HL-60 (cell line): ENCODE results near the gene BBOX1.

Experiments
- CTCF ChIP-seq: IDR thresholded peaks from one replicate; pipeline ENCODE4 v1.5.1; 2011; ENCODE audit warnings: low read length, control low read depth, inconsistent platforms; ENCODE audit not compliant: insufficient read depth
- GABPA ChIP-seq: IDR thresholded peaks from 2 replicates; pipeline ENCODE4 v1.6.1; 2012; ENCODE audit warnings: low read depth
- POLR2AphosphoS5 ChIP-seq: IDR thresholded peaks from 2 replicates; pipeline ENCODE4 v1.6.1; 2012; ENCODE audit warnings: low read depth
- SPI1 ChIP-seq: IDR thresholded peaks from 2 replicates; pipeline ENCODE4 v1.6.1; 2012; ENCODE audit warnings: low read depth, mild to moderate bottlenecking, borderline replicate concordance
- TF ChIP-seq, protein P1 (sequence below): IDR thresholded peaks from 2 replicates; pipeline ENCODE4 v1.6.1; 2012; ENCODE audit warnings: low read depth; ENCODE audit not compliant: insufficient replicate concordance

DNA sequence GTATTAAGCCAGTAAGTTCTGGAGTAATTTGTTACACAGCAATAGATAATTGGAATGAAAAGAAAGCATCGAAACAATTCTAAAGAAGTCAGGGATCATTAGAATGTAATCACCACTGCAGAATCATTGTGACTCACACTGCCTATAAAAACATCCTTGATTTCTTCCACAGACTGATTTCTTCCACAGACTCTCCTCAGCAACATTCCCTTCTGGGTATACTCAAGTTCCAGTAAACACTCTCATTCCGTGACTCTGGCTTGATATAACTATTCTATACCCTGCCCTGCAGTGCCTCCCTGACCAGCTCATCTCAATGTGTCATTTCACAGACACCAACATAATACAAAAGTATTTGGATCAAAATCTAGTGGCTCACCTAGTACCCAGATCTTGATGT, 120.5 kb downstream of the BBOX1 start:
- TF ChIP-seq CTCF (no peak), GABPA (no peak), SPI1 (no peak), POLR2AphosphoS5 (no peak)
- TF ChIP-seq, protein P1, sequence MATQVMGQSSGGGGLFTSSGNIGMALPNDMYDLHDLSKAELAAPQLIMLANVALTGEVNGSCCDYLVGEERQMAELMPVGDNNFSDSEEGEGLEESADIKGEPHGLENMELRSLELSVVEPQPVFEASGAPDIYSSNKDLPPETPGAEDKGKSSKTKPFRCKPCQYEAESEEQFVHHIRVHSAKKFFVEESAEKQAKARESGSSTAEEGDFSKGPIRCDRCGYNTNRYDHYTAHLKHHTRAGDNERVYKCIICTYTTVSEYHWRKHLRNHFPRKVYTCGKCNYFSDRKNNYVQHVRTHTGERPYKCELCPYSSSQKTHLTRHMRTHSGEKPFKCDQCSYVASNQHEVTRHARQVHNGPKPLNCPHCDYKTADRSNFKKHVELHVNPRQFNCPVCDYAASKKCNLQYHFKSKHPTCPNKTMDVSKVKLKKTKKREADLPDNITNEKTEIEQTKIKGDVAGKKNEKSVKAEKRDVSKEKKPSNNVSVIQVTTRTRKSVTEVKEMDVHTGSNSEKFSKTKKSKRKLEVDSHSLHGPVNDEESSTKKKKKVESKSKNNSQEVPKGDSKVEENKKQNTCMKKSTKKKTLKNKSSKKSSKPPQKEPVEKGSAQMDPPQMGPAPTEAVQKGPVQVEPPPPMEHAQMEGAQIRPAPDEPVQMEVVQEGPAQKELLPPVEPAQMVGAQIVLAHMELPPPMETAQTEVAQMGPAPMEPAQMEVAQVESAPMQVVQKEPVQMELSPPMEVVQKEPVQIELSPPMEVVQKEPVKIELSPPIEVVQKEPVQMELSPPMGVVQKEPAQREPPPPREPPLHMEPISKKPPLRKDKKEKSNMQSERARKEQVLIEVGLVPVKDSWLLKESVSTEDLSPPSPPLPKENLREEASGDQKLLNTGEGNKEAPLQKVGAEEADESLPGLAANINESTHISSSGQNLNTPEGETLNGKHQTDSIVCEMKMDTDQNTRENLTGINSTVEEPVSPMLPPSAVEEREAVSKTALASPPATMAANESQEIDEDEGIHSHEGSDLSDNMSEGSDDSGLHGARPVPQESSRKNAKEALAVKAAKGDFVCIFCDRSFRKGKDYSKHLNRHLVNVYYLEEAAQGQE: no peak
